K562 (cell line): Measurements from ENCODE around the gene TRAIP. TPM values are rescaled to one million over a fixed set of nuclear protein-coding genes. Genes with fewer than 3 reads are reported as not detected.

Experiments used
- ATAC-seq: fragments of 200-7000 bp; cut with Tn5 transposase; 3 replicates; pipeline ENCODE4 v1.9.1; 2020; ENCODE audit warnings: moderate library complexity
- BruUV-seq: library from RNA; stranded (reverse); fragments of 400-500 nt; replicated peaks from 2 replicates; lab custom pipeline; 2021; lab: Mats Ljungman, UMichigan
- CTCF ChIA-PET: fragments of 300-600 bp; formaldehyde crosslinking; extraction: SDS; loops from one replicate; lab custom pipeline; 2021; ENCODE audit warnings: low intra/inter-chr PET ratio; lab: Yijun Ruan, JAX
- POLR2A ChIA-PET: fragments of 300-600, 350-650 bp; sonication (Branson Sonifier 250); formaldehyde crosslinking; extraction: SDS; loops from one replicate; lab custom pipeline; 2021; ENCODE audit warnings: antibody characterized with exemption, inconsistent platforms; lab: Yijun Ruan, JAX
- DNase-seq, 4 experiments: peaks; one replicate each; pipeline versions ENCODE4 v3.0.0 to v3.0.0-alpha.2; 2011 to 2018; ENCODE audit warnings: low spot score in 3 of 4, mixed read lengths in 3 of 4; ENCODE audit errors: extremely low read depth in 1 of 4
- FAIRE-seq: peaks from 2 replicates; lab custom pipeline; 2011; peaks lifted over from hg19 to GRCh38; lab: Jason Lieb, UNC
- H2AFZ ChIP-seq: 2 replicates; pipeline ENCODE4 v1.6.0; 2011; ENCODE audit warnings: low read depth, low read length, control low read depth, inconsistent platforms
- H3K27ac ChIP-seq: fragments of 200-600 bp; 3 replicates; pipeline ENCODE4 v1.8.0; 2011; ENCODE audit warnings: low read depth, mild to moderate bottlenecking, control low read depth, inconsistent platforms, low read length, moderate library complexity, mixed read lengths; ENCODE audit errors: extremely low read depth
- H3K27me3 ChIP-seq, 2 experiments: fragments of 300-600 bp in 1 of 2; 2 replicates in 1 of 2; 3 replicates in 1 of 2; pipeline versions ENCODE4 v1.6.0 to v1.8.0; 2011; ENCODE audit warnings: inconsistent platforms in 2 of 2, low read length in 2 of 2, mild to moderate bottlenecking in 1 of 2, mixed read lengths in 1 of 2, moderate library complexity in 1 of 2; ENCODE audit not compliant: control insufficient read depth in 2 of 2, insufficient read depth in 2 of 2
- H3K36me3 ChIP-seq: fragments of 300-600 bp; 3 replicates; pipeline ENCODE4 v1.8.0; 2011; ENCODE audit warnings: mild to moderate bottlenecking, low read length, inconsistent platforms; ENCODE audit not compliant: control insufficient read depth, insufficient read depth
- H3K4me1 ChIP-seq, 2 experiments: fragments of 200-600 bp in 1 of 2; replicated peaks in 1 of 2; 2 replicates in 1 of 2; 3 replicates in 1 of 2; pipeline versions ENCODE4 v1.5.1 to v1.8.0; 2011; ENCODE audit warnings: inconsistent platforms in 2 of 2, low read length in 2 of 2, mild to moderate bottlenecking in 1 of 2, mixed read lengths in 1 of 2, moderate library complexity in 1 of 2; ENCODE audit not compliant: control insufficient read depth in 2 of 2, insufficient read depth in 2 of 2
- H3K4me2 ChIP-seq: 2 replicates; pipeline ENCODE4 v1.6.1; 2011; ENCODE audit warnings: low read length, control low read depth, inconsistent platforms, mixed read lengths; ENCODE audit not compliant: insufficient read depth
- H3K4me3 ChIP-seq: fragments of 200-600 bp; sonication (generic), shearing (Covaris generic); 2 replicates; pipeline ENCODE4 v1.5.1; 2016; ENCODE audit warnings: control low read depth, inconsistent platforms
- H3K79me2 ChIP-seq: fragments of 200-600 bp; 3 replicates; pipeline ENCODE4 v1.8.0; 2011; ENCODE audit warnings: low read length, inconsistent platforms; ENCODE audit not compliant: control insufficient read depth, insufficient read depth
- H3K9ac ChIP-seq, 2 experiments: 2 replicates each; pipeline versions ENCODE4 v1.6.0 to v1.6.1; 2011; ENCODE audit warnings: low read depth in 2 of 2, low read length in 2 of 2, control low read depth in 1 of 2, inconsistent platforms in 1 of 2, mild to moderate bottlenecking in 1 of 2, mixed read lengths in 1 of 2; ENCODE audit not compliant: insufficient read depth in 1 of 2
- H3K9me1 ChIP-seq: one replicate; pipeline ENCODE4 v1.6.0; 2011; ENCODE audit warnings: inconsistent platforms, mild to moderate bottlenecking, low read length, moderate library complexity; ENCODE audit not compliant: control insufficient read depth, insufficient read depth
- H3K9me3 ChIP-seq: replicated peaks from 2 replicates; pipeline ENCODE4 v1.5.1; 2011; ENCODE audit warnings: low read depth, low read length, inconsistent platforms; ENCODE audit not compliant: control insufficient read depth, insufficient read depth
- H4K20me1 ChIP-seq: replicated peaks from 2 replicates; pipeline ENCODE4 v1.6.1; 2011; ENCODE audit warnings: low read length, inconsistent platforms, mixed read lengths; ENCODE audit not compliant: control insufficient read depth, insufficient read depth
- BRCA1 ChIP-seq, 2 experiments: fragments of 450-650 bp in 1 of 2; sonication (generic) in 1 of 2; formaldehyde crosslinking in 1 of 2; IDR thresholded peaks; 2 replicates each; pipeline versions ENCODE4 v1.5.0 to v1.6.1; 2017 to 2020; ENCODE audit warnings: mild to moderate bottlenecking in 1 of 2, missing genetic modification reagents in 1 of 2
- CTCF ChIP-seq, 3 experiments: IDR thresholded peaks in 2 of 3; conservative IDR thresholded peaks in 1 of 3; 2 replicates each; pipeline ENCODE4 v1.5.1; 2011 to 2012; ENCODE audit warnings: low read length in 3 of 3, mild to moderate bottlenecking in 3 of 3, control low read depth in 2 of 3, improper control_type of control experiment in 1 of 3, inconsistent platforms in 1 of 3, low read depth in 1 of 3, mixed read lengths in 1 of 3, moderate library complexity in 1 of 3; ENCODE audit not compliant: insufficient read depth in 2 of 3
- L3MBTL2 ChIP-seq: fragments of 450-650 bp; IDR thresholded peaks from 2 replicates; pipeline ENCODE4 v1.6.1; 2016; ENCODE audit warnings: mild to moderate bottlenecking, moderate library complexity
- NCOA1 ChIP-seq: fragments of 450-650 bp; IDR thresholded peaks from 2 replicates; pipeline ENCODE4 v1.6.1; 2016; ENCODE audit warnings: low read depth
- NR4A1 ChIP-seq, 2 experiments: fragments of 250-450 bp in 1 of 2; fragments of 450-650 bp in 1 of 2; sonication (Bioruptor Pico) in 1 of 2; IDR thresholded peaks; 2 replicates each; pipeline versions ENCODE4 v1.4.0 to v1.6.1; 2016 to 2020; ENCODE audit warnings: mild to moderate bottlenecking in 2 of 2, missing compliant biosample characterization in 1 of 2, missing genetic modification characterization in 1 of 2, moderate library complexity in 1 of 2
- PRPF4 ChIP-seq: fragments of 200-400 bp; formaldehyde crosslinking; IDR thresholded peaks from one replicate; pipeline ENCODE4 v1.6.1; 2017; ENCODE audit warnings: low read length, low read depth, mild to moderate bottlenecking; ENCODE audit not compliant: insufficient read depth, poor library complexity, severe bottlenecking
- TBP ChIP-seq: optimal IDR thresholded peaks from 2 replicates; pipeline ENCODE3; 2011; ENCODE audit warnings: low read depth, low read length, improper control_type of control experiment
- TCF15 ChIP-seq: fragments of 250-450 bp; sonication (Bioruptor Pico); IDR thresholded peaks from 2 replicates; pipeline ENCODE4 v1.8.0; 2022; ENCODE audit warnings: moderate library complexity, mild to moderate bottlenecking, inconsistent platforms
- TFAM ChIP-seq: fragments of 250-450 bp; sonication (Bioruptor Pico); conservative IDR thresholded peaks from 2 replicates; pipeline ENCODE4 v1.5.0; 2021; ENCODE audit warnings: mild to moderate bottlenecking, moderate library complexity
- ZBTB33 ChIP-seq: sonication (generic); formaldehyde crosslinking; IDR thresholded peaks from 2 replicates; pipeline ENCODE4 v1.8.1; 2023; ENCODE audit warnings: mild to moderate bottlenecking, missing genetic modification reagents
- ZNF133 ChIP-seq: fragments of 250-450 bp; sonication (Bioruptor Pico); IDR thresholded peaks from 2 replicates; pipeline ENCODE4 v1.4.0; 2020; ENCODE audit warnings: mild to moderate bottlenecking
- ZNF3 ChIP-seq: fragments of 250-450 bp; sonication (Bioruptor Pico); IDR thresholded peaks from 2 replicates; pipeline ENCODE4 v1.5.0; 2021; ENCODE audit warnings: mild to moderate bottlenecking, moderate library complexity
- ZNF592 ChIP-seq: fragments of 450-650 bp; IDR thresholded peaks from 2 replicates; pipeline ENCODE4 v1.6.1; 2017; ENCODE audit warnings: antibody characterized with exemption, mild to moderate bottlenecking
- WGBS: fragments of 100-300 bp; shearing (Covaris generic); methylation state at CpG from one replicate; pipeline ENCODE4 v1.1.6; 2016; ENCODE audit warnings: low coverage, mixed read lengths; ENCODE audit not compliant: insufficient coverage; ENCODE audit errors: missing lambda C conversion rate; 5-methylcytosine and 5-hydroxymethylcytosine counted together
- in situ Hi-C: fragments of 300-500 bp; cut with MboI; formaldehyde crosslinking; loops from 4 replicates; pipeline ENCODE4 v1.15.0; 2018; ENCODE audit warnings: inconsistent platforms, mixed read lengths
- intact Hi-C: fragments of 100-400 bp; cut with micrococcal nuclease; formaldehyde crosslinking; loops from 2 replicates; pipeline ENCODE4 v1.14.2; 2022
- polyA plus RNA-seq, 8 experiments: library from polyadenylated mRNA; depleted of rRNA in 4 of 8; stranded (reverse) in 5 of 8; unstranded in 3 of 8; fragments of >200 nt; fragmentation: Nextera tagmentation in 2 of 8; fragmentation: Illumina TruSeq in 1 of 8; extraction: Ambion mirVana in 2 of 8; extraction: Trizol in 1 of 8; gene quantifications; 2 replicates each; pipeline versions ENCODE4 v1.2.1 to v1.2.3, GENCODE V29; 2011 to 2014; ENCODE audit warnings: inconsistent platforms in 1 of 8, missing spikeins in 1 of 8
- total RNA-seq, 7 experiments: library from RNA; depleted of rRNA in 6 of 7; stranded (reverse); fragments of >200 nt in 6 of 7; fragmentation: Illumina TruSeq in 2 of 7; extraction: Trizol in 2 of 7; gene quantifications; 2 replicates each; pipeline versions ENCODE4 v1.2.1 to v1.2.3, GENCODE V29; 2011 to 2021; ENCODE audit warnings: low replicate concordance in 1 of 7

TRAIP gene
- total and polyA plus RNA-seq, 9 of the 15 experiments (the other 6 are each of a cell fraction or from before 2014, with no cell fraction given), result 14.3 to 38.6 (median 21.2) TPM

- FAIRE-seq (no peak), DNase-seq (no peak), ATAC-seq (no peak)
- POLR2A ChIA-PET, result interaction anchor here (1.1 kb wide), 1 partner anchor 14 kb away, joined by 3 read pairs; no protein-coding TSS in a partner anchor
- H3K9ac ChIP-seq, result no peak overlapping the region
- H4K20me1 ChIP-seq, result no peaks in the 10 kb centered on the region
- no peaks in the 10 kb centered on the region for H3K9me1 ChIP-seq
- in situ Hi-C loops, result no loop called here
- H3K9me3 ChIP-seq, result no peaks in the 10 kb centered on the region
- H3K27me3 ChIP-seq, result no peaks in the 10 kb centered on the region
- peaks cover 6% of the 10 kb centered on the region; the same call in 1 of the 3 replicates for H3K79me2 ChIP-seq
- H3K4me2 ChIP-seq, result no peak overlapping the region
- H3K4me3 ChIP-seq, result no peak overlapping the region
- H3K4me1 ChIP-seq, result peaks cover 11 to 20% of the 10 kb centered on the region in 2 experiments; a peak in 4 of 5 replicates
- no peak overlapping the region for H2AFZ ChIP-seq
- CTCF ChIA-PET, result no interaction called here
- intact Hi-C loops, result no loop called here
- no peak for TF ChIP-seq ZNF133 (CRISPR knock-in tag)
- TF ChIP-seq TBP, result no peak
- no peak for TF ChIP-seq ZBTB33 (CRISPR knock-in tag)
- no peak for TF ChIP-seq NR4A1 (CRISPR knock-in tag; IDR thresholded peaks at IDR 0.05)
- no peak for TF ChIP-seq NR4A1 (tag; IDR thresholded peaks at IDR 0.05)
- no peak for TF ChIP-seq PRPF4
- TF ChIP-seq L3MBTL2, result no peak
- no peak for TF ChIP-seq CTCF (IDR thresholded peaks at IDR 0.05 in 2 of 3, conservative IDR thresholded peaks at IDR 0.05 in 1 of 3; ENCODE audit: insufficient read depth in 2 of 3, low read depth in 1 of 3, low read length in 3 of 3)
- no peak for TF ChIP-seq TFAM (CRISPR knock-in tag)
- TF ChIP-seq BRCA1 (IDR thresholded peaks at IDR 0.05), result no peak
- no peak for TF ChIP-seq BRCA1 (CRISPR knock-in tag; IDR thresholded peaks at IDR 0.05)
- TF ChIP-seq ZNF592, result no peak
- no peak for TF ChIP-seq TCF15 (CRISPR knock-in tag)
- TF ChIP-seq NCOA1, result no peak
- no peak for TF ChIP-seq ZNF3 (CRISPR knock-in tag)
- no peaks in the 10 kb centered on the region for H3K36me3 ChIP-seq
- 53% methylated on average over 4 of the region's 4 CpGs for WGBS
- H3K27ac ChIP-seq, result no peak overlapping the region
- BruUV-seq, result no TSS peak
Measured at GRCh38 chr3:49791571-49791970, 64.8 kb downstream of the TRAIP start.
